Stimulated activated CD8-positive, alpha-beta memory T cell treated with anti-CD3 and anti-CD28 coated beads, Interleukin-7, amount 100 ng/mL, for 48 hours (primary cell): Measurements from ENCODE around the gene CDKN1A.

ENCODE experiments used
- DNase-seq, 2 donors: peaks; one replicate each; pipeline ENCODE4 v3.0.0-alpha.2; 2020; ENCODE audit warnings: low read depth in 1 of 2; ENCODE audit errors: extremely low read depth in 1 of 2

The CDKN1A gene

DNA sequence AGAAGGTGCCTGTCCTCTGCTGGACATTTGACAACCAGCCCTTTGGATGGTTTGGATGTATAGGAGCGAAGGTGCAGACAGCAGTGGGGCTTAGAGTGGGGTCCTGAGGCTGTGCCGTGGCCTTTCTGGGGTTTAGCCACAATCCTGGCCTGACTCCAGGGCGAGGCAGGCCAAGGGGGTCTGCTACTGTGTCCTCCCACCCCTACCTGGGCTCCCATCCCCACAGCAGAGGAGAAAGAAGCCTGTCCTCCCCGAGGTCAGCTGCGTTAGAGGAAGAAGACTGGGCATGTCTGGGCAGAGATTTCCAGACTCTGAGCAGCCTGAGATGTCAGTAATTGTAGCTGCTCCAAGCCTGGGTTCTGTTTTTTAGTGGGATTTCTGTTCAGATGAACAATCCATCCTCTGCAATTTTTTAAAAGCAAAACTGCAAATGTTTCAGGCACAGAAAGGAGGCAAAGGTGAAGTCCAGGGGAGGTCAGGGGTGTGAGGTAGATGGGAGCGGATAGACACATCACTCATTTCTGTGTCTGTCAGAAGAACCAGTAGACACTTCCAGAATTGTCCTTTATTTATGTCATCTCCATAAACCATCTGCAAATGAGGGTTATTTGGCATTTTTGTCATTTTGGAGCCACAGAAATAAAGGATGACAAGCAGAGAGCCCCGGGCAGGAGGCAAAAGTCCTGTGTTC, 1.3 kb upstream of the CDKN1A start:
- DNase-seq = no peak

DNA sequence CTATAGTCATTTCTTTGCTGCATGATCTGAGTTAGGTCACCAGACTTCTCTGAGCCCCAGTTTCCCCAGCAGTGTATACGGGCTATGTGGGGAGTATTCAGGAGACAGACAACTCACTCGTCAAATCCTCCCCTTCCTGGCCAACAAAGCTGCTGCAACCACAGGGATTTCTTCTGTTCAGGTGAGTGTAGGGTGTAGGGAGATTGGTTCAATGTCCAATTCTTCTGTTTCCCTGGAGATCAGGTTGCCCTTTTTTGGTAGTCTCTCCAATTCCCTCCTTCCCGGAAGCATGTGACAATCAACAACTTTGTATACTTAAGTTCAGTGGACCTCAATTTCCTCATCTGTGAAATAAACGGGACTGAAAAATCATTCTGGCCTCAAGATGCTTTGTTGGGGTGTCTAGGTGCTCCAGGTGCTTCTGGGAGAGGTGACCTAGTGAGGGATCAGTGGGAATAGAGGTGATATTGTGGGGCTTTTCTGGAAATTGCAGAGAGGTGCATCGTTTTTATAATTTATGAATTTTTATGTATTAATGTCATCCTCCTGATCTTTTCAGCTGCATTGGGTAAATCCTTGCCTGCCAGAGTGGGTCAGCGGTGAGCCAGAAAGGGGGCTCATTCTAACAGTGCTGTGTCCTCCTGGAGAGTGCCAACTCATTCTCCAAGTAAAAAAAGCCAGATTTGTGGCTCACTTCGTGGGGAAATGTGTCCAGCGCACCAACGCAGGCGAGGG, 594 bp upstream of the CDKN1A start:
- DNase-seq = no peak

- DNase-seq = no peak
Measured at GRCh38 chr6:36679043-36679833, 724 bp downstream of the CDKN1A start.

- DNase-seq = peak in 1 of 2 donors; percentile 60
Measured at GRCh38 chr6:36682328-36683144, 4.0 kb downstream of the CDKN1A start.

DNA sequence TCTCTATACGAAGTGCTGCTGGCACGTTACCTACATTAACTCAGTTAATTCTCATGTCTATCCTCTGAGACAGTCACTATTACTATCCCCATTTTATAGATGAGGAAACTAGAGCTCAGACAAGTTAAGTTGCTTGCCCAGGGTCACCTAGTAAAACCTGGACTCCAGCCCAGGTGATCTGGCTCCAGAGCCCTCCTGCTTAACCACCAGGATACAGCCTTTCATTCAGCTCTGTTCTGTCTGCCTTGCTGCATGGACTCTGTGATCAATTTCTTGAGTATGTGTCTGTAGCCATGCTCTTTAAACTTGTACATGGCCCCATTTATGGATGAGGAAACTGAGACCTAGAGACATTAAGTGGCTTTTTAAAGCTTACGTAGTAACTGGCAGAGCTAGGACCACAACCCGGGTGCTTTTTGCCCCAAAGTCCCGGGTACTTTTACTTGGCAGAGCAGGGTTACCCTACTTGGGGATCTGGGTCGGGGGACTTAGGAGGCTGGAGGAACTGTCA, 4.7 kb downstream of the CDKN1A start:
- DNase-seq = no peak

GRCh38 chr6:36683656-36684446, 5.3 kb downstream of the CDKN1A start:
- DNase-seq = no peak

DNA sequence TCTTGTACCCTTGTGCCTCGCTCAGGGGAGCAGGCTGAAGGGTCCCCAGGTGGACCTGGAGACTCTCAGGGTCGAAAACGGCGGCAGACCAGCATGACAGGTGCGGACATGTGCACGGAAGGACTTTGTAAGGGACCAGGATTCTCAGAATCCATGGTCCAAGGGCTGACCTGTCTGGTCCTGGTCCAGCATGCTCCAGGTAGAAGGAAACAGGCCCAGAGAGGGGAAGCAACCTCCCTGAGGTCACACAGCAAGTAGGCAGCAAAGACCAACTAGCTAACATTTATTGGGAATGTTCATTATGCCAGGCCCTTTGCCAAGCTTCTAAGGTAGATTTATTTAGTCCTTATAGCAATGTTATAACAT, 5.9 kb downstream of the CDKN1A start:
- DNase-seq = no peak

- DNase-seq = no peak
Measured at GRCh38 chr6:36685166-36685924, 6.8 kb downstream of the CDKN1A start.

DNA sequence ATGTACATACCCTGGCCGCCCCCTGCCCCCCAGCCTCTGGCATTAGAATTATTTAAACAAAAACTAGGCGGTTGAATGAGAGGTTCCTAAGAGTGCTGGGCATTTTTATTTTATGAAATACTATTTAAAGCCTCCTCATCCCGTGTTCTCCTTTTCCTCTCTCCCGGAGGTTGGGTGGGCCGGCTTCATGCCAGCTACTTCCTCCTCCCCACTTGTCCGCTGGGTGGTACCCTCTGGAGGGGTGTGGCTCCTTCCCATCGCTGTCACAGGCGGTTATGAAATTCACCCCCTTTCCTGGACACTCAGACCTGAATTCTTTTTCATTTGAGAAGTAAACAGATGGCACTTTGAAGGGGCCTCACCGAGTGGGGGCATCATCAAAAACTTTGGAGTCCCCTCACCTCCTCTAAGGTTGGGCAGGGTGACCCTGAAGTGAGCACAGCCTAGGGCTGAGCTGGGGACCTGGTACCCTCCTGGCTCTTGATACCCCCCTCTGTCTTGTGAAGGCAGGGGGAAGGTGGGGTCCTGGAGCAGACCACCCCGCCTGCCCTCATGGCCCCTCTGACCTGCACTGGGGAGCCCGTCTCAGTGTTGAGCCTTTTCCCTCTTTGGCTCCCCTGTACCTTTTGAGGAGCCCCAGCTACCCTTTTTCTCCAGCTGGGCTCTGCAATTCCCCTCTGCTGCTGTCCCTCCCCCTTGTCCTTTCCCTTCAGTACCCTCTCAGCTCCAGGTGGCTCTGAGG, 7.6 kb downstream of the CDKN1A start:
- DNase-seq = no peak

DNA sequence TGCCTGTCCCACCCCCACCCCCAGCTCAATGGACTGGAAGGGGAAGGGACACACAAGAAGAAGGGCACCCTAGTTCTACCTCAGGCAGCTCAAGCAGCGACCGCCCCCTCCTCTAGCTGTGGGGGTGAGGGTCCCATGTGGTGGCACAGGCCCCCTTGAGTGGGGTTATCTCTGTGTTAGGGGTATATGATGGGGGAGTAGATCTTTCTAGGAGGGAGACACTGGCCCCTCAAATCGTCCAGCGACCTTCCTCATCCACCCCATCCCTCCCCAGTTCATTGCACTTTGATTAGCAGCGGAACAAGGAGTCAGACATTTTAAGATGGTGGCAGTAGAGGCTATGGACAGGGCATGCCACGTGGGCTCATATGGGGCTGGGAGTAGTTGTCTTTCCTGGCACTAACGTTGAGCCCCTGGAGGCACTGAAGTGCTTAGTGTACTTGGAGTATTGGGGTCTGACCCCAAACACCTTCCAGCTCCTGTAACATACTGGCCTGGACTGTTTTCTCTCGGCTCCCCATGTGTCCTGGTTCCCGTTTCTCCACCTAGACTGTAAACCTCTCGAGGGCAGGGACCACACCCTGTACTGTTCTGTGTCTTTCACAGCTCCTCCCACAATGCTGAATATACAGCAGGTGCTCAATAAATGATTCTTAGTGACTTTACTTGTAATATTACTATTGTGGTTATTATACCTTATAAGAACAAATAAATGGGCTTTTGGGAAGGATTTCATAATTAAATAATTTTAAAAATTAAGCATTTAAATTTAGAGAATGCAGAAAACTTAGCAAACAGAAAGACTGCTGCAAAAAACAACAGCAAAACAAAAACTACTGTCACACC, 8.4 kb downstream of the CDKN1A start:
- no peak for DNase-seq

GRCh38 chr6:36688063-36688738, 9.7 kb downstream of the CDKN1A start:
- DNase-seq = no peak

- no peak for DNase-seq
Measured at GRCh38 chr6:36688739-36689075, 10.2 kb downstream of the CDKN1A start.

DNA sequence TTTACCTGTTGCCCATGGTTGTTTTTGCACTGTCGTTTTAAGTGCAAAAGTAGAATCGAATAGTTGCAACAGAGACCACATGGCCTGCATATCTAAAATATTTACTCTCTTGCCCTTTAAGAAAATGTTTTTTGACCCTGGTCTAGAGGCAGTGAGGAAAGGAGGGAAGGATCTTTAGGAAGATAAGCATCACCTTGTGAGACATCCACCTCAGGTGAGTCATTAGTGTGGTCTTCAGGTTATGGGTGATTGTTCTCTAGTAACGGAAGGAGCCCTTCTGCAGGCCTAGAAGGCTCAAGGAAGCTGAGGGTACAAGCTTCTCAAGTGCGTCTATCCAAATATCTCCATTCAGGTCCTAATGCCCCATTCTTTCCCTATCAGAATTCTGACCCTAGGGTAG, 12.5 kb downstream of the CDKN1A start:
- no peak for DNase-seq

GRCh38 chr6:36691612-36692011, 13.1 kb downstream of the CDKN1A start:
- DNase-seq = no peak

DNA sequence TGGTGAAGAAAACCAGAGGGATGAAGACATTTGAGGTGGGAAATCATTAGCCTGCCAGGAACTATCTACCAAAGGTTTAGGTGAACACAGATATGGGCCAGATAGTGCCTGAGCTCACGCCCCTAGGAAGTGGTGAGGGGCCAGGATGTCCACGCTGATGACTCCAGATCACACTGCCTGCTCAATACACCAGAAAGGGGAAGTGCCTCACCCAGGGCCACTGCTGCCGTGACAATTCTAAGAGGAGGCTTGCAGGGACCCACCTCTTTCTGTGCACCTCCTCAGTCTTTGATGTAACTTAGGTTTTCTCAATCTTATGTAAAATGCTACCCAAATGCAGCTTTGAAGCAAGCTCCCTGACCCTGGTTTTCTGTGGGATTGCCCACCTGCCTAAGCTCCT, 13.7 kb downstream of the CDKN1A start:
- DNase-seq = no peak

DNA sequence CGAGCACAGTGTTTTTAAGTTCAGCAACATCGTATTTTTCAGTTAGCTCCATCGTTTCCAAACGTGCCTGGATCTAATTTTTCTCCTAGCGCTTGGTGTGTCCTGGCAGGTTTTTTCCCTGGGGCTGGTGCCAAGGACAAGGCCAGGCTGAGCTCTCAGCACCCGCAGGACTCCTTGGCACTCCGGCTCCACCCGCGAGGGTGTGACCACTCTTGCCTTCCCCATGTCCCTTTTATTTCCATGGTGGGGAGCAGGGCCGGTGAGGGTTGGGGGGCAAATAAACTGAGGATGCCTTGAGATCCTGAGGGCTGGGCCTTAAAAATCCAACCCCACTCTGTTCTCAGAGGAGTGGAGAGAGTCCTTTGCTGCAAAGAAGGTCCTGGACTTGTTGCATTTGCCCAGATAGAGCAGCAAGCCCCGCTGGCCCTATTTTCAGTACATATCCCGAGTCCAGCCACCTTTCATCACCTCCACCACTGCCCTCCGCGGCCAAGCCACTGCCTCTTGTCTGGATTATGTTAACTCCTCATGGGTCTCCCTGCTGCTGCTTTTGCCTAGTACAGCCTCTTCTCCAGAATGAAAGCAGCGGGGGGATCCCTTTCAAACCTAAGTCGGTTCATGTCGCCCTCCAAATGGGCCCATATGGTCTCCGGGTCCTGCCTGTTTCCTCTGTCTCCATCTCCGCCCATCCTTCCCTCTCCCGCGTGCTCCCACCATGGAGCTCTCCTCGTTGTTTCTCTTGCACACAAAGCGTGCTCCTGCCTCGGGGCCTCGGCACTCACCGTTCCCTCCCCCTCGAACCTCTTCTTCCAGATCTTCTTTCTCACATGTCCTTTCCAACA, 14.6 kb downstream of the CDKN1A start:
- DNase-seq = no peak
